Measurements from ENCODE around the gene TBC1D22A.

DNA sequence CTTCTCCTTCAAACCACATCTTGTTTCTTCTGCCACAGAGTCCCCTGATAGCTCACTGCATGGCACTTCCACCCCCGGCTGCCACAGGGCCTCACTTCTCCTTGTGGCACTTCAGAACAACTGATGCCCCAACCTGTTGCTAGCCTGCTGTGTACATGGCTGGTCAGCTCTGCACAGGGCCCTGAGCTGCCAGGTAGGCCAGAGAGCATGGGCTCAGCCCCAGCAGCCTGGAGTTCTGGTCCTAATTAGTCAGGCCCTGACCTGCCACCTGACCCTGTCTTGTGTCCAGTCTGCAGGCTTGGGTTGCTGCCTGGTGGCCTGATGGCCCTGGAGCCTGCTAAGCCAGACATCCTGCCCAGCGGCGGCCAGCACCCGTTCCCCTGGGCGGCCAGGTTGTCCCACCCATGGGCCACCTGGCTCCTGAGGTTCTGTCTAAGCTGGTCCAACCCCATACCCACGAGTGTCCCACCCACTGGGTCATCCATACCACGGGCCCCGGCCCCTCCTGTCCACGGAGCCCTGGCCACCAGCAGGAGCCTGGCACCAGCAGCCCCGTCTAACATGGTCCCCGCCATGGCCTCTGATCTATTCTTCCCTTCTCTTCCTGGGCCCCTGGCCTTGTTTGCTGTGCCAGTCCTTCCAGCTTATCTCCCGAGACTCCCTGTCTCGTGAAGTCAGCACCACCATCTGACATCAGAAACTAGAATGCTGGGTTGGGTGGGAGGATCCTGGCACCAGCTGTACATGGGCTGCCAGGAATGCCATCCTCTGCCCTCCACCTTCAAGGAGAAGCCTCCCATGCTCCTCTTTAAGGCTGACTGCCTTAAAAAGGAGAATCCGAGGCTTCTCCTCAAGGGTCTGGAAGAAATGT, 21.3 kb upstream of the TBC1D22A start:
- no peak for TF ChIP-seq EZH2phosphoT487 (IDR thresholded peaks at IDR 0.05; ENCODE audit: borderline replicate concordance, low read length)
- TF ChIP-seq, protein P1, sequence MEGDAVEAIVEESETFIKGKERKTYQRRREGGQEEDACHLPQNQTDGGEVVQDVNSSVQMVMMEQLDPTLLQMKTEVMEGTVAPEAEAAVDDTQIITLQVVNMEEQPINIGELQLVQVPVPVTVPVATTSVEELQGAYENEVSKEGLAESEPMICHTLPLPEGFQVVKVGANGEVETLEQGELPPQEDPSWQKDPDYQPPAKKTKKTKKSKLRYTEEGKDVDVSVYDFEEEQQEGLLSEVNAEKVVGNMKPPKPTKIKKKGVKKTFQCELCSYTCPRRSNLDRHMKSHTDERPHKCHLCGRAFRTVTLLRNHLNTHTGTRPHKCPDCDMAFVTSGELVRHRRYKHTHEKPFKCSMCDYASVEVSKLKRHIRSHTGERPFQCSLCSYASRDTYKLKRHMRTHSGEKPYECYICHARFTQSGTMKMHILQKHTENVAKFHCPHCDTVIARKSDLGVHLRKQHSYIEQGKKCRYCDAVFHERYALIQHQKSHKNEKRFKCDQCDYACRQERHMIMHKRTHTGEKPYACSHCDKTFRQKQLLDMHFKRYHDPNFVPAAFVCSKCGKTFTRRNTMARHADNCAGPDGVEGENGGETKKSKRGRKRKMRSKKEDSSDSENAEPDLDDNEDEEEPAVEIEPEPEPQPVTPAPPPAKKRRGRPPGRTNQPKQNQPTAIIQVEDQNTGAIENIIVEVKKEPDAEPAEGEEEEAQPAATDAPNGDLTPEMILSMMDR (conservative IDR thresholded peaks at IDR 0.05; ENCODE audit: low read depth, low read length) = no peak

All from PC-3 (cell line).